ENCODE results near the gene GRAMD2B. TPM values are rescaled to one million over a fixed set of nuclear protein-coding genes. Genes with fewer than 3 reads are reported as not detected.

GRAMD2B gene
- total and polyA plus RNA-seq, 2 of the 13 experiments (the other 11 are each of a cell fraction or from before 2014, with no cell fraction given) = 8.1 to 10.6 TPM

- TF ChIP-seq ZFP90 (CRISPR knock-in tag; IDR thresholded peaks at IDR 0.05; ENCODE audit: borderline replicate concordance) (no peak), ZNF773 (CRISPR knock-in tag; IDR thresholded peaks at IDR 0.05; ENCODE audit: borderline replicate concordance) (no peak), BCL3 (CRISPR knock-in tag; IDR thresholded peaks at IDR 0.05) (no peak), KMT2A (CRISPR knock-in tag; IDR thresholded peaks at IDR 0.05) (no peak), FOXC1 (CRISPR knock-in tag; IDR thresholded peaks at IDR 0.05; ENCODE audit: borderline replicate concordance) (no peak), MLLT10 (CRISPR knock-in tag; IDR thresholded peaks at IDR 0.05) (no peak), MBD4 (IDR thresholded peaks at IDR 0.05; ENCODE audit: borderline replicate concordance, low read length) (no peak), SNAI1 (CRISPR knock-in tag; IDR thresholded peaks at IDR 0.05; ENCODE audit: borderline replicate concordance) (no peak), ZFP62 (CRISPR knock-in tag; IDR thresholded peaks at IDR 0.05) (no peak)
Measured at GRCh38 chr5:126509339-126509738, 86.1 kb downstream of the GRAMD2B start (continued).

- ATAC-seq = no peak
- H3K36me3 ChIP-seq (replicated peaks in 1 of 2; ENCODE audit: control insufficient read depth in 1 of 2, insufficient read depth in 2 of 2, low read length in 2 of 2) = no peaks in the 10 kb centered on the region
- BruUV-seq (replicated peaks) = no TSS peak
- in situ Hi-C loops (cut with HindIII; ENCODE audit: extremely low pct_ligation_motif_present, low pct_unique_long_range_greater_than_20kb) (no loop called here), intact Hi-C loops (cut with micrococcal nuclease; ENCODE audit: unreplicated experiment) (no loop called here)
- H3K27me3 ChIP-seq (ENCODE audit: control insufficient read depth in 1 of 2, insufficient read depth in 2 of 2, low read length in 2 of 2) = no peaks in the 10 kb centered on the region
- no peaks in the 10 kb centered on the region for H4K20me1 ChIP-seq (ENCODE audit: insufficient read depth, low read length)
- H3K9ac ChIP-seq (ENCODE audit: insufficient read depth, low read depth, low read length) = no peak overlapping the region
- POLR2A ChIA-PET = no interaction called here
- H3K79me2 ChIP-seq (ENCODE audit: insufficient read depth, low read length) = no peaks in the 10 kb centered on the region
- no peak overlapping the region for H2AFZ ChIP-seq (ENCODE audit: low read length)
- H3K27ac ChIP-seq (ENCODE audit: extremely low read length, insufficient read depth, low read length) = no peak overlapping the region
- no peak for DNase-seq (ENCODE audit: low spot score)
- no peak overlapping the region for H3K4me3 ChIP-seq (replicated peaks in 1 of 3; ENCODE audit: insufficient read depth in 1 of 3, low read depth in 2 of 3, low read length in 3 of 3)
- 7% methylated on average over 1 of the region's 1 CpG for WGBS (ENCODE audit: low lambda C conversion rate)
- H3K9me3 ChIP-seq (ENCODE audit: low read length) = no peaks in the 10 kb centered on the region
- no peak for FAIRE-seq
- CTCF ChIA-PET (ENCODE audit: low intra/inter-chr PET ratio, low total read pairs) = no interaction called here
- peaks cover 9% of the 10 kb centered on the region; the same call in 1 of the 2 replicates for H3K4me1 ChIP-seq (ENCODE audit: insufficient read depth, low read length)
- no peak overlapping the region for H3K4me2 ChIP-seq (ENCODE audit: low read depth, low read length)
- TF ChIP-seq ZNF704 (CRISPR knock-in tag; IDR thresholded peaks at IDR 0.05; ENCODE audit: borderline replicate concordance) (no peak), ZNF543 (CRISPR knock-in tag; IDR thresholded peaks at IDR 0.05) (no peak), CREB1 (IDR thresholded peaks at IDR 0.05) (no peak), CREB1 (CRISPR knock-in tag; IDR thresholded peaks at IDR 0.05) (no peak), ZNF180 (CRISPR knock-in tag; IDR thresholded peaks at IDR 0.05; ENCODE audit: borderline replicate concordance, low read depth) (no peak), ZNF589 (CRISPR knock-in tag; conservative IDR thresholded peaks at IDR 0.05) (no peak), ATF6 (CRISPR knock-in tag; conservative IDR thresholded peaks at IDR 0.05) (no peak), ZNF607 (CRISPR knock-in tag; IDR thresholded peaks at IDR 0.05; ENCODE audit: borderline replicate concordance) (no peak), ZBTB42 (CRISPR knock-in tag; IDR thresholded peaks at IDR 0.05) (no peak), ZBTB34 (CRISPR knock-in tag; IDR thresholded peaks at IDR 0.05) (no peak), SUZ12 (IDR thresholded peaks at IDR 0.05; ENCODE audit: low read depth, low read length) (no peak), ZNF329 (CRISPR knock-in tag; IDR thresholded peaks at IDR 0.05; ENCODE audit: low read depth) (no peak)
Measured at GRCh38 chr5:126511961-126512360, 88.8 kb downstream of the GRAMD2B start.

All from HepG2 (cell line).